Measurements from ENCODE around the gene CHCHD6. TPM values are rescaled to one million over a fixed set of nuclear protein-coding genes. Genes with fewer than 3 reads are reported as not detected.

The CHCHD6 gene
- total and polyA plus RNA-seq, 4 donors = 2.0 to 5.1 (median 3.9) TPM

DNA sequence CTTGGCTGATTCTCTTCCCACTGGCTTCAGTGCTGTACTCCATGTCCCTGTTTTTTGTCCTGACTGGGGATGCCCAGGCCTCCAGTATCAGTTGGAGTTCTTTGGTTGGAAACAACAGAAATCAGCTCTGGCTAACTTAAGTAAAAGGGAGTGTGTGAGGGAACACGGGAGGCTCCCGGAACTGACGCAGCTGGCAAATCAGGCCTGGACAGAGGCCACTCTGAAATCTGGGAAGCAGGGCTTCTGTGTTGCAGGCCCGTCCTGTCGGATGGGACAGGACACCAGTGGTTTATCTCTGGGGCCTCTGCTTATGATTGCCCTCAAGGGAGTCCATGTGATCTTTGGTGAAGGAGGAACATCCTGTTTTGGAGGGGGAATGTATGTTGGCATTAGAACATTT lies 124.3 kb downstream of the CHCHD6 start:
- Histone ChIP-seq H3K9me3 (ENCODE audit: control insufficient read depth in 4 of 4, low read length in 3 of 4) (no peaks in the 10 kb centered on the region), H3K4me1 (ENCODE audit: control insufficient read depth in 4 of 4, insufficient read depth in 4 of 4, low read length in 3 of 4) (no peaks in the 10 kb centered on the region), H3K36me3 (ENCODE audit: control insufficient read depth in 4 of 4, insufficient read depth in 3 of 4, low read depth in 1 of 4, low read length in 3 of 4) (no peaks in the 10 kb centered on the region), H3K9ac (ENCODE audit: low read depth in 1 of 2, low read length in 2 of 2) (no peak overlapping the region), H3K27ac (ENCODE audit: low read depth in 1 of 2, low read length in 2 of 2) (no peak overlapping the region), H3K4me3 (ENCODE audit: low read depth in 1 of 3, low read length in 3 of 3) (no peak overlapping the region), H3K27me3 (ENCODE audit: control insufficient read depth in 4 of 4, insufficient read depth in 4 of 4, low read length in 3 of 4) (no peaks in the 10 kb centered on the region)
- TF ChIP-seq RXRA (IDR thresholded peaks at IDR 0.05) (no peak), RAD21 (IDR thresholded peaks at IDR 0.05) (no peak), FOXA1 (IDR thresholded peaks at IDR 0.05) (no peak), JUND (IDR thresholded peaks at IDR 0.05) (no peak), HNF4A (conservative IDR thresholded peaks at IDR 0.05) (no peak), SP1 (IDR thresholded peaks at IDR 0.05) (no peak), NR2F2 (IDR thresholded peaks at IDR 0.05) (no peak), HNF4G (IDR thresholded peaks at IDR 0.05) (no peak), FOXA2 (IDR thresholded peaks at IDR 0.05) (no peak), GABPA (IDR thresholded peaks at IDR 0.05 in 1 of 2, conservative IDR thresholded peaks at IDR 0.05 in 1 of 2) (no peak), YY1 (IDR thresholded peaks at IDR 0.05) (no peak), EGR1 (IDR thresholded peaks at IDR 0.05; ENCODE audit: low read depth in 2 of 2) (no peak), TAF1 (conservative IDR thresholded peaks at IDR 0.05) (no peak)
- TF ChIP-seq, protein P1, sequence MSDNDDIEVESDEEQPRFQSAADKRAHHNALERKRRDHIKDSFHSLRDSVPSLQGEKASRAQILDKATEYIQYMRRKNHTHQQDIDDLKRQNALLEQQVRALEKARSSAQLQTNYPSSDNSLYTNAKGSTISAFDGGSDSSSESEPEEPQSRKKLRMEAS (IDR thresholded peaks at IDR 0.05) = no peak
- TF ChIP-seq, protein P2, sequence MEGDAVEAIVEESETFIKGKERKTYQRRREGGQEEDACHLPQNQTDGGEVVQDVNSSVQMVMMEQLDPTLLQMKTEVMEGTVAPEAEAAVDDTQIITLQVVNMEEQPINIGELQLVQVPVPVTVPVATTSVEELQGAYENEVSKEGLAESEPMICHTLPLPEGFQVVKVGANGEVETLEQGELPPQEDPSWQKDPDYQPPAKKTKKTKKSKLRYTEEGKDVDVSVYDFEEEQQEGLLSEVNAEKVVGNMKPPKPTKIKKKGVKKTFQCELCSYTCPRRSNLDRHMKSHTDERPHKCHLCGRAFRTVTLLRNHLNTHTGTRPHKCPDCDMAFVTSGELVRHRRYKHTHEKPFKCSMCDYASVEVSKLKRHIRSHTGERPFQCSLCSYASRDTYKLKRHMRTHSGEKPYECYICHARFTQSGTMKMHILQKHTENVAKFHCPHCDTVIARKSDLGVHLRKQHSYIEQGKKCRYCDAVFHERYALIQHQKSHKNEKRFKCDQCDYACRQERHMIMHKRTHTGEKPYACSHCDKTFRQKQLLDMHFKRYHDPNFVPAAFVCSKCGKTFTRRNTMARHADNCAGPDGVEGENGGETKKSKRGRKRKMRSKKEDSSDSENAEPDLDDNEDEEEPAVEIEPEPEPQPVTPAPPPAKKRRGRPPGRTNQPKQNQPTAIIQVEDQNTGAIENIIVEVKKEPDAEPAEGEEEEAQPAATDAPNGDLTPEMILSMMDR (IDR thresholded peaks at IDR 0.05; ENCODE audit: low read depth, low read length, missing input control) = no peak
- TF ChIP-seq, protein P3, sequence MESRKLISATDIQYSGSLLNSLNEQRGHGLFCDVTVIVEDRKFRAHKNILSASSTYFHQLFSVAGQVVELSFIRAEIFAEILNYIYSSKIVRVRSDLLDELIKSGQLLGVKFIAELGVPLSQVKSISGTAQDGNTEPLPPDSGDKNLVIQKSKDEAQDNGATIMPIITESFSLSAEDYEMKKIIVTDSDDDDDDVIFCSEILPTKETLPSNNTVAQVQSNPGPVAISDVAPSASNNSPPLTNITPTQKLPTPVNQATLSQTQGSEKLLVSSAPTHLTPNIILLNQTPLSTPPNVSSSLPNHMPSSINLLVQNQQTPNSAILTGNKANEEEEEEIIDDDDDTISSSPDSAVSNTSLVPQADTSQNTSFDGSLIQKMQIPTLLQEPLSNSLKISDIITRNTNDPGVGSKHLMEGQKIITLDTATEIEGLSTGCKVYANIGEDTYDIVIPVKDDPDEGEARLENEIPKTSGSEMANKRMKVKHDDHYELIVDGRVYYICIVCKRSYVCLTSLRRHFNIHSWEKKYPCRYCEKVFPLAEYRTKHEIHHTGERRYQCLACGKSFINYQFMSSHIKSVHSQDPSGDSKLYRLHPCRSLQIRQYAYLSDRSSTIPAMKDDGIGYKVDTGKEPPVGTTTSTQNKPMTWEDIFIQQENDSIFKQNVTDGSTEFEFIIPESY (IDR thresholded peaks at IDR 0.05) = no peak
- TF ChIP-seq, protein P4, sequence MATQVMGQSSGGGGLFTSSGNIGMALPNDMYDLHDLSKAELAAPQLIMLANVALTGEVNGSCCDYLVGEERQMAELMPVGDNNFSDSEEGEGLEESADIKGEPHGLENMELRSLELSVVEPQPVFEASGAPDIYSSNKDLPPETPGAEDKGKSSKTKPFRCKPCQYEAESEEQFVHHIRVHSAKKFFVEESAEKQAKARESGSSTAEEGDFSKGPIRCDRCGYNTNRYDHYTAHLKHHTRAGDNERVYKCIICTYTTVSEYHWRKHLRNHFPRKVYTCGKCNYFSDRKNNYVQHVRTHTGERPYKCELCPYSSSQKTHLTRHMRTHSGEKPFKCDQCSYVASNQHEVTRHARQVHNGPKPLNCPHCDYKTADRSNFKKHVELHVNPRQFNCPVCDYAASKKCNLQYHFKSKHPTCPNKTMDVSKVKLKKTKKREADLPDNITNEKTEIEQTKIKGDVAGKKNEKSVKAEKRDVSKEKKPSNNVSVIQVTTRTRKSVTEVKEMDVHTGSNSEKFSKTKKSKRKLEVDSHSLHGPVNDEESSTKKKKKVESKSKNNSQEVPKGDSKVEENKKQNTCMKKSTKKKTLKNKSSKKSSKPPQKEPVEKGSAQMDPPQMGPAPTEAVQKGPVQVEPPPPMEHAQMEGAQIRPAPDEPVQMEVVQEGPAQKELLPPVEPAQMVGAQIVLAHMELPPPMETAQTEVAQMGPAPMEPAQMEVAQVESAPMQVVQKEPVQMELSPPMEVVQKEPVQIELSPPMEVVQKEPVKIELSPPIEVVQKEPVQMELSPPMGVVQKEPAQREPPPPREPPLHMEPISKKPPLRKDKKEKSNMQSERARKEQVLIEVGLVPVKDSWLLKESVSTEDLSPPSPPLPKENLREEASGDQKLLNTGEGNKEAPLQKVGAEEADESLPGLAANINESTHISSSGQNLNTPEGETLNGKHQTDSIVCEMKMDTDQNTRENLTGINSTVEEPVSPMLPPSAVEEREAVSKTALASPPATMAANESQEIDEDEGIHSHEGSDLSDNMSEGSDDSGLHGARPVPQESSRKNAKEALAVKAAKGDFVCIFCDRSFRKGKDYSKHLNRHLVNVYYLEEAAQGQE (IDR thresholded peaks at IDR 0.05) = no peak
- TF ChIP-seq, protein P5, sequence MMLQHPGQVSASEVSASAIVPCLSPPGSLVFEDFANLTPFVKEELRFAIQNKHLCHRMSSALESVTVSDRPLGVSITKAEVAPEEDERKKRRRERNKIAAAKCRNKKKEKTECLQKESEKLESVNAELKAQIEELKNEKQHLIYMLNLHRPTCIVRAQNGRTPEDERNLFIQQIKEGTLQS (IDR thresholded peaks at IDR 0.05) = no peak
- no peak for DNase-seq (ENCODE audit: low spot score)
- WGBS = 88% methylated on average over 5 of the region's 5 CpGs

Data from liver (tissue), 9 donors.